ENCODE measurements around the gene PPP1R13B.
"Not testable (repeated sequence)": the region's sequence is repeated elsewhere in the genome, so short reads cannot be mapped to it uniquely, and the experiment has no call there.

The PPP1R13B gene

DNA sequence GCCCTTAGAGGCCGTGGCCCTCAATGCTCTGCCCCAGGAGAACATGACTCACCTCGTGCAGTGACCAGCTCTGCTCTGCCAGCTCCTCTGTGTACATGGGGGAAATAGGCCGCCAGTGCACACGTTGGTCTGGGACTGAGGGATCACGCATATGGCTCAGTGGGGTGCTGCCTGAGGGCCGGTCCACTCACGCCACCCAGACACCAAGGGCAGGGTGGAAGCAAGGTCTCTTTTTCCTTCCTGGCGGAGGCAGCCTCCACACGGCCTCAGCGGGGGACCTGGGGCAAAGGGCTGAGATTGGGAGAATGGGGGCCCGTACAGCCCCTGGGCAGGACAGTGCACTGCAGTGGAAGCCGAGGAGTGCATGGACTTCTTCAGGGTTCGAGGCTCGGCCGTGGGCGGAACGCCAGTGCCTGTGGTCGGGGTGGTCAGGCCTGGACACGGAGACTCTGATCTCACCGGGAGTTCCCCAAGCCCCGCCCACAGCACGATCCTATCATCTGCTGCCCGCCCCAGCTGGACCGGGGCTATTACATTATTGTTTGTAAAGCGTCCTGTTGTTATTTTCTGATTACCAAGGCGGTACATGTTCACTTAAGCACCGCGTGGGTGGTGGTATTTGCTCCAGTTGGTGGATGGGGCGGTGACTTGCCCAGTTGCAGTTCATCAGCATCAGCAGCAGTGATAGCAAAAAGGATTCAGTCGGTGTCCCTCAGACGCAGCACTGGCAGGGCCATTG, 42.1 kb upstream of the PPP1R13B start:
- Histone ChIP-seq H3K9me3 (replicated peaks in 1 of 11) (no peaks in the 10 kb centered on the region), H3K9ac (peak overlapping the region in 4 of 11 experiments; percentile 11 to 44 (median 26); a peak in 4 of 22 replicates), H3K36me3 (no peaks in the 10 kb centered on the region), H3K4me2 (peak overlapping the region; percentile 74 to 92 (median 87)), H4K20me1 (no peaks in the 10 kb centered on the region), H3K27ac (peak overlapping the region in 8 of 11 experiments; percentile 3 to 48 (median 34); a peak in 11 of 22 replicates), H3K4me3 (no peak overlapping the region), H3K27me3 (no peaks in the 10 kb centered on the region), H3K4me1 (peaks cover 63 to 76% (median 69%) of the 10 kb centered on the region in 10 experiments)
- TF ChIP-seq Cebpa-rat (IDR thresholded peaks at IDR 0.05), result no peak

DNA sequence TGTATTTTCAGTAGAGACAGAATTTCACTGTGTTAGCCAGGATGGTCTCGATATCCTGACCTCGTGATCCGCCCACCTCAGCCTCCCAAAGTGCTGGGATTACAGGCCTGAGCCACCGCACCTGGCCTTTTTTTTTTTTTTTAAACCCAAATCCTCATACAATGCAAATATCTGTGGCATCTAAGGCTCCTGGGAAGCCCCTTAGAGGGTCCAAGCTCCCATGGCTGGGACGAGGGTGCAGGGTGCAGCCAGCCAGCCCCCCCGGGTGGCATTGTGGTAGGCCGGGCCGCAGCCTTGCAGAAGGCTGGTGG, 41.6 kb upstream of the PPP1R13B start:
- Histone ChIP-seq H3K9ac (peak overlapping the region in 3 of 11 experiments; percentile 16 to 44 (median 35); a peak in 3 of 22 replicates), H3K27ac (peak overlapping the region in 8 of 11 experiments; percentile 3 to 48 (median 34); a peak in 12 of 22 replicates)
- not testable (repeated sequence) for H3K9me3 ChIP-seq (replicated peaks in 1 of 11)

DNA sequence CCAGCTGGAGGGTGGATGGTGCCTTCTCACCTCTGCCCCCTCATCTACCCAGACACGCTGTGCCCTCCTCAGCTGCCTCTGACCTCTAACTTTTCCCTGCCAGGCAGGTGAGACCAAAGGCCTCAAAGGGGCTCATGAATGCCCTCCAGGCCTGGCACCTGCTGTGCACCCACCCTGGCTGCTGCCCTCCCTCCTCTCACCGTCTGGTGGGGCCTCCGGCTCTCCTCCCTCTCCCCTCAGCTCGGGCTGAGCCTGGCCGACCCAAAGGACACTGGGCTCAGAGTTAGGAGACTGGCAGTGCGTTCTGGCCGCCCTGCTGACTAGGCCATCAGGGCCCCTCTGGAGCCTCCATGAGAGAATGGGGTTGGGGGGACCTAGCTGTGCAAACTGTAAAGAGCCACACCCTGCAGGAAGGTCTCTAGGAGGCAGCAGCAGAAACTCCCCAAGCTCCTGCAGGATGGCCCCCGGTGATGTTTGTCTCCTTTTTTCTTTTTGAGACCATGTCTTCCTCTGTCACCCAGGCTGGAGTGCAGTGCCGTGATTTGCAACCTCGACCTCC, 40.3 kb upstream of the PPP1R13B start:
- Histone ChIP-seq H4K20me1 (no peaks in the 10 kb centered on the region; a peak in 1 of 22 replicates), H3K27me3 (no peaks in the 10 kb centered on the region), H3K9ac (peak overlapping the region in 9 of 11 experiments; percentile 29 to 69 (median 55); a peak in 11 of 22 replicates), H3K27ac (peak overlapping the region in 9 of 11 experiments; percentile 60 to 77 (median 67); a peak in 14 of 22 replicates), H3K4me3 (no peak overlapping the region), H3K9me3 (replicated peaks in 1 of 11) (no peaks in the 10 kb centered on the region), H3K36me3 (no peaks in the 10 kb centered on the region), H3K4me2 (peak overlapping the region; percentile 74 to 92 (median 87)), H3K4me1 (peaks cover 63 to 85% (median 75%) of the 10 kb centered on the region in 10 experiments)
- no peak for TF ChIP-seq Cebpa-rat (IDR thresholded peaks at IDR 0.05)

More for the DNA sequence above, 41.6 kb upstream of the PPP1R13B start:
- H3K36me3 ChIP-seq, H4K20me1 ChIP-seq, H3K4me3 ChIP-seq, H3K27me3 ChIP-seq: not testable (repeated sequence)
- Histone ChIP-seq H3K4me2 (peak overlapping the region; percentile 74 to 92 (median 87)), H3K4me1 (peaks cover 63 to 75% (median 71%) of the 10 kb centered on the region in 10 experiments)

DNA sequence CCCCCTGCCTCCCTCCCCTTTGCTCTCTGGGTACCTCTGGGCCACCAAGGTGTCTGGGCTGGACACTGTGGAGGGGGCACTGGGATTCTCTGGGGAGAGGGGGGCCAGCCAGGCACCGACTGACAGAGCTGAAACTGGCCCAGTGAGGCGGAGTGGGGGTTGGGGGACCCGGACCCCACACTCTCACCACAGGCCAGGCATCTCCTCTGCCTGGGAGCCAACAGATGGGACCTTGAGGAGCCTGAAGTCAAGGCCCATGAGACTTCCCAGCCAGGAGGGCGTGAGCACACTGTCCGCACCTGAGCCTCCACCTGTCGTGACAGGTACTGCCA, 39.8 kb upstream of the PPP1R13B start:
- H3K9ac ChIP-seq, result peak overlapping the region in 9 of 11 experiments; percentile 29 to 69 (median 55); a peak in 17 of 22 replicates
- no peaks in the 10 kb centered on the region for H3K9me3 ChIP-seq (replicated peaks in 1 of 11)
- H3K27me3 ChIP-seq, result no peaks in the 10 kb centered on the region
- peak overlapping the region in 10 of 11 experiments; percentile 15 to 77 (median 66); a peak in 19 of 22 replicates for H3K27ac ChIP-seq
- H4K20me1 ChIP-seq, result no peaks in the 10 kb centered on the region; a peak in 1 of 22 replicates
- peak overlapping the region; percentile 74 to 92 (median 87) for H3K4me2 ChIP-seq
- H3K36me3 ChIP-seq, result no peaks in the 10 kb centered on the region
- H3K4me3 ChIP-seq, result peak overlapping the region in 1 of 10 experiments; percentile 14; a peak in 1 of 20 replicates
- TF ChIP-seq Cebpa-rat (IDR thresholded peaks at IDR 0.05), result no peak
- H3K4me1 ChIP-seq, result peaks cover 63 to 90% (median 79%) of the 10 kb centered on the region in 10 experiments

DNA sequence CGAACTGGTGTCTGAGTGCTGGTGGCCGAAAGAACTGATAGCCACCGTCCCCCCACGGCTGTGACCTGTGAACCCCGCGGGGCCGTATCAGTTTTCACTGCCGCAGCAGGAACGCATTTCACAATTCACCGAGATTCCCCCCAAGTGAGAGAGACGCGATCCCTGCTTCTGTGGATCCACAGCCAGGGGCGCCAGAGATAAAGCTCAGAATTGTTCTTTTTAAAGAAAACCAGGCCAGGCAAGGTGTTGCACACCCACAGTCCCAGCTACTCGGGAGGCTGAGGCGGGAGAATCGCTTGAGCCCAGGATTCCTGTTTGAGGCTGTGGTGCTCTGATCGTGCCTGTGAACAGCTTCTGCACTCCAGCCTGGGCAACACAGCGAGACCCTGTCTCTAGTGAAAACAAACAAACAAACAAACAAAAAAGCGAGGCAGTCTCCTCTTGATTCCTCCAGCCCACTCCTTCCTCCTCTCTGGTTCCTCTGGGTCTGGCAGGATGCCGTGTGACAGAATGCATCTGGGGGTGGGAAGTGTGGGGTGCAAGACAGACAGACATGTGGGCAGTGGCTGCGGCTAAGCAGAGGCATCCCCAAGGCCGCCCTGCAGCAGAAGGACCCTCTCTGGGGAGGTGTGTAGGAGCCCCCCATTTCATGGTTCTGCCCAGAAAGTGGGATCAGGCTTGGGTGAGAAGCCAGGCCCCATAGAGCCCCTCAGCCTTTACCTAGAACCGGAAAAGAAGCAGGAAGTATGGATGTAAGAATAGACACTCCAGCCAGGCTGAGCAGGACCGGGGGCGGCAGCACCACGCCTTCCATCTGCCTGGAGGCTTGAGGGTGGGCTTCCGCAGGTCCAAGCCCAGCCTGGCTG, 39.2 kb upstream of the PPP1R13B start:
- Histone ChIP-seq H3K9me3 (replicated peaks in 1 of 11) (no peaks in the 10 kb centered on the region), H3K36me3 (no peaks in the 10 kb centered on the region), H3K4me3 (peak overlapping the region in 1 of 10 experiments; percentile 14; a peak in 1 of 20 replicates), H3K27ac (peak overlapping the region in 10 of 11 experiments; percentile 15 to 77 (median 66); a peak in 19 of 22 replicates), H3K4me2 (peak overlapping the region; percentile 74 to 92 (median 87)), H3K27me3 (no peaks in the 10 kb centered on the region), H4K20me1 (no peaks in the 10 kb centered on the region; a peak in 1 of 22 replicates), H3K4me1 (peaks cover 63 to 96% (median 85%) of the 10 kb centered on the region in 10 experiments), H3K9ac (peak overlapping the region in 9 of 11 experiments; percentile 29 to 69 (median 55); a peak in 17 of 22 replicates)
- no peak for TF ChIP-seq Cebpa-rat (IDR thresholded peaks at IDR 0.05)

DNA sequence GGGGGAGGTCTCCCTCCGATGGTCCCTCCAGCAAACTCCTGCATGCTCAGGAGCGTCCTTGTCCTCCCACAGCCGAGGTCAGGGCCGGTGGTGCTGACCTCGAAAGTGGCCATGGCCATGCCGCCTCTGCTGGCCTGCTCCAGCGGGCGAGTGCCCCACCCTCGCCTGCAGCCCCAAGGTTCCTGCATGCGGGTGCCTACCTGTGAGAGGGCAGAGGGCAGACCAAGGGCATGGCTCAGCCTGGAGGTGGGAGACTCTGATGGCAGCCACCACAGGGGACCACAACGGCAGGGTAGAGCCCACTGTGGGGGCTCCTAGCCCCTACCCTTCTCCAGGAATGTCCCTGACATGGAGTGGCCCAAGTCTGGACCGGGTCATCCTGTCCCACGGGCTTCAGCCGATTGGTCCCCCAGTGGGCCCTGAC, 38.1 kb upstream of the PPP1R13B start:
- Histone ChIP-seq H3K4me2 (peak overlapping the region in 8 of 11 experiments; percentile 1 to 83 (median 32); a peak in 8 of 22 replicates), H3K36me3 (no peaks in the 10 kb centered on the region), H3K27ac (peak overlapping the region in 4 of 11 experiments; percentile 14 to 77 (median 50); a peak in 3 of 22 replicates), H3K4me1 (peaks cover 68 to 96% (median 88%) of the 10 kb centered on the region in 10 experiments), H3K4me3 (no peak overlapping the region), H3K27me3 (no peaks in the 10 kb centered on the region), H4K20me1 (no peaks in the 10 kb centered on the region; a peak in 1 of 22 replicates), H3K9ac (no peak overlapping the region), H3K9me3 (replicated peaks in 1 of 11) (no peaks in the 10 kb centered on the region)
- TF ChIP-seq Cebpa-rat (IDR thresholded peaks at IDR 0.05), result no peak

DNA sequence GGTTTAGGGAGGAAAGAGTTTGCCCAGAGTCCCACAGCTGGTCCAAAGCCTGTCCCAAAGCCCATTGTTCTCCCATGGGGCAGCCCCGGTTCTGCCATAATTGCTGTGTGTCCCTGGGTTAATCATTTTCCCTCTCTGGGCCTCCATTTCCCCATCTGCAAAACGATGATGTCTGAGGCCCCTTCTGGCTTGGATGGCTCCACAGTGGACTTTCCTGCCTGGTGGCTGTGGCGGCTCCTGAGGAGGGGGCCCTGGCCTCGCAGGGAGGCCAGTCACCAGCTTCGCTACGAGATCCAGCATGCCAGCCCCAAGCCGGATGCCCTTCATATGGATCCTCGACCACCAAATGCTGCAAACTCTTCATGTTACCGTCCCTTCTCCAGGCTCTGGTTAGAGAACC, 37.5 kb upstream of the PPP1R13B start:
- no peak overlapping the region for H3K9ac ChIP-seq
- H3K4me1 ChIP-seq, result peaks cover 68 to 97% (median 88%) of the 10 kb centered on the region in 10 experiments
- H3K9me3 ChIP-seq (replicated peaks in 1 of 11), result no peaks in the 10 kb centered on the region
- H4K20me1 ChIP-seq, result no peaks in the 10 kb centered on the region; a peak in 1 of 22 replicates
- 0 out of 22 replicates have a peak overlapping the region, but pooled peaks of 1 of the 11 experiments have one; percentile 77 for H3K27ac ChIP-seq
- no peaks in the 10 kb centered on the region for H3K27me3 ChIP-seq
- H3K4me3 ChIP-seq, result no peak overlapping the region
- H3K36me3 ChIP-seq, result no peaks in the 10 kb centered on the region
- H3K4me2 ChIP-seq, result peak overlapping the region; percentile 1 to 52 (median 21); a peak in 14 of 22 replicates
- no peak for TF ChIP-seq Cebpa-rat (IDR thresholded peaks at IDR 0.05)

DNA sequence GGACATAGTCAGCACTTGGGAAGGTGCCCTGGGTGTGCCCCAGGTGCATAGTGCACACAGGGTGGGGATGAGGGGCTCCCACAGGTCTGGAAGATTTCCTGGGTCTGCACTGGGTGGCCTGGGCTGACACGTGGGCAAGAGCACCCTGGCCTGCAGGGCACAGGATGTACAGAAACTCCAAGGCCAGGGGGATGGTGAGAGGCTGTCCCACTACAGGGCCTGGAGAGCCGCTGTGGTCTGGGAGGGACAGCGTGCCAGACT, 35.8 kb upstream of the PPP1R13B start:
- Histone ChIP-seq H3K27me3 (no peaks in the 10 kb centered on the region), H4K20me1 (no peaks in the 10 kb centered on the region; a peak in 1 of 22 replicates), H3K4me3 (no peak overlapping the region), H3K4me2 (no peak overlapping the region; a peak in 1 of 22 replicates), H3K4me1 (peaks cover 58 to 92% (median 82%) of the 10 kb centered on the region in 10 experiments), H3K9me3 (replicated peaks in 1 of 11) (no peaks in the 10 kb centered on the region), H3K36me3 (no peaks in the 10 kb centered on the region), H3K27ac (peak overlapping the region in 1 of 11 experiments; percentile 18; a peak in 2 of 22 replicates), H3K9ac (no peak overlapping the region; a peak in 1 of 22 replicates)
- no peak for TF ChIP-seq Cebpa-rat (IDR thresholded peaks at IDR 0.05)
